T-helper 1 cell treated with Interleukin-12 subunit alpha and Interleukin-12 subunit beta and Interleukin-4 antibody, amounts not matched to agents 30 ng/mL and 1 ng/mL, for 36 hours (primary cell): ENCODE data around the gene ECSIT. TPM values are rescaled to one million over a fixed set of nuclear protein-coding genes. Genes with fewer than 3 reads are reported as not detected.

ENCODE experiments used
- intact Hi-C: fragments of 100-400 bp; cut with micrococcal nuclease; formaldehyde crosslinking; loops from one replicate; pipeline ENCODE4 v1.15.1; 2024
- total RNA-seq: library from RNA; stranded (reverse); gene quantifications from 2 replicates; pipeline ENCODE4 v1.2.3, GENCODE V29; 2022

ECSIT gene
- total RNA-seq, 1 donor from 2014 or later, result 29.6 TPM

DNA sequence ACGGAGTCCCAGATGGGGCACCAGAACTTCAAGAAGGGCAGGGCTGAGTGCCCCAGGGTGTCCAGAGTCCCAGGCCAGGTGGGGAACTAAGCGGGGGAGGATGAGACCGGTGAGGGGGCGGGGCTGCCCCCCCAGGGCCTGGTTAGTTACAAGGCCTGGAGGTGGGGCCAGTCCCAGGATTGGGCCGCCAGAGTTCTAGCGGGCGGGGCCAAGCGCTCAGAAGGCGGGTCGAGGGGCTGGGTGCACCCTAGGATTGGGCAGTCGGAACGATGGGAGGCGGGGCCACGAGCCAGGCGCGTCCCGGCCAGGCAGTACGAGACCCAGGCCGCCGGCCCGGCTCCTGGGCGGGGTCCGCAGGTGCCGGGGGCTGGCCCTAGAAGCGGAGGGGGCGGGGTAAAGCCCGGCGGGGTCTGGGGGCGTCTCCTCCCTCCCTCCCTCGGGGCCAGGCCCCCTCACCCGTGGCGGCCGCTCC is 23.9 kb downstream of the ECSIT start:
- intact Hi-C loops, result loop anchor here (1.0 to 10.0 kb wide), 14 partner anchors 9 to 1400 kb away; partner anchors contain the start of genes ANGPTL6, CCDC159, CDC37 and ECSIT

DNA sequence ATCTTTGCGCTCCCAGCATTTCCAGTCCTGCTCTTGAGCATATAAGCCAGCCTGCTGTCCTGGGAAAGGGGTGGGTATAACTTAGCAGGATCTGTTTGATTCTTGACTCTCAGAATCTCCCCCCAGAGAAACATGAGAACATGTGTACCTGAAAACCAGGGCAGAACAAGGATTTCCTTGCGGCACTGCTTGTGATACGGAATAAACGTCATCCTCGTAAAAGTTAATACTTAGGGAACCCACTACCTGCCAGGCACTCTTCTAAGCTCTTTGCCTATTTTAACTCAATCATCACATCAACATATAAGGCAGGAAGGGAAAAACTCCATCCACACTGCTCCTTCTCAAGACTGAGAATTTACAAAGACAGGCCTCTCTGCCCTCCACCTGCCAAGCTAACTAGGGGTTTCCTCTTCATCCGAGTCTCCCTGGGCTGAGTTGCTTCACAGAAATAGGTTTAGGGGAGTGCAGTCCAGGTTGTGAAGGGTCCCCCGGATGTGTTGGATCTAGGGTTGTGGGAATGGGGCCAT is 24.4 kb downstream of the ECSIT start:
- intact Hi-C loops, result loop anchor here (1.0 to 10.0 kb wide), 14 partner anchors 8 to 1400 kb away; partner anchors contain the start of genes ANGPTL6, CCDC159, CDC37 and ECSIT

DNA sequence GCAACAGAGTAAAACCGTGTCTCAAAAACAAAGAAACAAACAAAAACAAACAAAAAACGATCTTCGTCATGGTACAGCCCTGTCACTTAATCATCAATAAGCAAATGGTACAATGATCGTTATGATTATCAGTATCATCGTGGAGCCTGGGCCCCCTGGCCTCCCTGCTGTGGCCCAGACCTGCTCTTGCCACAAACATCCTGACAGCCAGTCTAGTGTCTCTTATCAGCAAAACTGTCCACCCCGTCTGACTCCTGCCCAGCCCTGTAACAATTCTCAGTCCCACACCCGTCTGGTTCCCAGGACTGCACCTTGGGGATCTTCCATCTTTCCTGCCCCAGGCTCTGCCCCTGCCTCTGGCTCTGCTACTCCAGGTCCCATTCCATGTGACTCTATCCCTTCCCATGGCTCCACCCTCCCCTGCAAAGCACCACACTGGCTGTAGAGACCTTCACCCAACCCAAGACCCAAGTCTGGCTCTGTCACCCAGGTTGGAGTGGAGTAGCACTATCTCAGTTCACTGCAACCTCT is 29.0 kb downstream of the ECSIT start:
- intact Hi-C loops, result loop anchor here (10.0 kb wide), 1 partner anchor 1395 kb away; the partner anchor contains the start of genes ANGPTL6 and PPAN

DNA sequence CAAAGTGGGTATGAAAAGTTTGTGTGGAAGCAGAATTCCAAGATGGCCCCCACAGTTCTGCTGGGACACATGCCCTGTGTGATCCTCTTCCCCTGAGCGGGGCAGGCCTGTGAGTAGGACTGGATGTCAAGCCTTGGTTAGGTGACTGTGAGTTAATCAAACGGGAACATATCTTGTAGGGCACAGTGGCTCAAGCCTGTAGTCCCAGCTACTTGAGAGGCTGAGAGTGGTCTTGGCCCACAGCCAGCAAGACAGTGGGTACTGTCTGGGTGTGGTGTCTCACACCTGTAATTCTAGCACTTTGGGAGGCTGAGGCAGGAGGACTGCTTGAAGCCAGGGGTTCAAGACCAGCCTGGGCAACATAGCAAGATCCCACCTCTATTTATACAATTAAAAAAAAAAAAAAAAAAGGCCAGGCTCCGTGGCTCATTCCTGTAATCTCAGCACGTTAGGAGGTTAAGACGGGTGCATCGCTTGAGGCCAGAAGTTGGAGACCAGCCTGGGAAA is 29.7 kb downstream of the ECSIT start:
- intact Hi-C loops, result no loop called here

DNA sequence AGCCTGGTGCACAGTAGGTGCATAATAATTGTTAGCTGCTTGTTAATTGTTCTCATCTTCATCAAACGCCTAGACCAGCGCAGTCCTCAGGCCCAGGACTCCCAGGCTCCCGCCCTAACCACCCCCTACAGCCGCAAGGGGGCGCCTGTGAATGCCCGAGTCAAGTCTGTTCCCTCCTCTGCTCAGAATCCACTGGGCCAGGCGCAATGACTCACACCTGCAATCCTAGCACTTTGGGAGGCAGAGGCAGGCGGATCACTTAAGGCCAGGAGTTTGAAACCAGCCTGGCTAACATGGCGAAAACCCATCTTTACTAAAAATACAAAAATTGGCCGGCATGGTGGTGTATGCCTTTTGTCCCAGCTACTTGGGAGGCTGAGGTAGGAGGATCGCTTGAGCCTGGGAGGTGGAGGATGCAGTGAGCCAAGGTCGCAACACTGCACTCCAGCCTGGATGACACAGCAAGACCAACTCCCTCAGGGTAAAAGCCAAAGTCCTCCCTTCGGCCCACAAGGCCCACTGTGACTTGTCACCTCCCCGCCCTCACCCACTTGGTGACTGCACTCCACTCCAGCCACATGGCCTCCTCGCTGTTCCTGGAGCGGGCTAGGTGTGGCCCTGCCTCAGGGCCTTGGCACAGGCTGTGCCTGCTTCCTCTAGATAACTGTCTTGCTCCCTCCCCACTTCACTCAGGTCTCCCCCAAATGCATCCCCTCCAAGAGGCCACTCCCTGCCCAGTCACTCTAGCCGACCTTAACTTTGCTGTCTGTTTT is 32.4 kb downstream of the ECSIT start:
- intact Hi-C loops, result loop anchor here (1.0 kb wide), 2 partner anchors 9 to 91 kb away; partner anchors contain the start of gene ZNF653

DNA sequence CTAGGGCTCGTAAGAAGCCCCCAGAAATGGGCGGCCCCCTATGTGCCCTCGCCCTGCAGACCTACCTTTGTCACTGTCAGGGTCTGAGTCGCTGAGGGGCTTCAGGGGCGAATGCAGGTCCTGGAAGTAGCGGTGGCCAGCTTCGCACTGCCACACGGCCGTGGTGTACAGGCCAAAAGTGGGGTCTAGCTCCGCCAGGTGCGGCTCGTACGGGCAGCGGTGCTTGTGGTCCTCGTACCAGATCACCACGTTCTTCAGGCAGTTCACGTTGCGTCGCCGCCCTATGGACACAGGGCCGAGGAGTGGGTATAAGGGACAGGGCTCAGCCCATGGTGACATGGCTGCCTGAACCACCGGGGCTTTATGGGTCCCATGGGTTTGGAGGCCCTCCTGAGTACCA is 33.0 kb downstream of the ECSIT start:
- intact Hi-C loops, result loop anchor here (1.0 kb wide), 2 partner anchors 9 to 91 kb away; partner anchors contain the start of gene ZNF653

DNA sequence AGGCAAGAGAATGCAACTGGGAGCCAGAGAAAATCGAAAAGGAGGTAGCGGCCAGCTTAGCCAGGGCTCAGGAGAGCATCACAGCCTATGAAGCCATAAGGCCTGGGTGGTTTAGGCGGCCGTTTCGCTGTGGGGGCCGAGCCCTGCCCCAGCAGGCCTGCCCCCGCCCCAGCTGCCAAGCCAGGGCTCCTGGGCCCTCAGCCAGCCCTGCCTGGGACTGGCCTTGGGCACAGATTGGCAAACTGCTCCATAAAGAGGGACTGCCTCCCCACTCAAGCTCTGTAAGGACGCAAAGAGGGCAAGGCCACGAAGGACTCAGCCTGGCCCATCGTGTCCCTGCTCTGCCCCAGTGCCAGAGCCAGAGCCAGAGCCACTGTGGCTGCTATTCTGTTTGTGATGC is 33.5 kb downstream of the ECSIT start:
- intact Hi-C loops, result no loop called here

DNA sequence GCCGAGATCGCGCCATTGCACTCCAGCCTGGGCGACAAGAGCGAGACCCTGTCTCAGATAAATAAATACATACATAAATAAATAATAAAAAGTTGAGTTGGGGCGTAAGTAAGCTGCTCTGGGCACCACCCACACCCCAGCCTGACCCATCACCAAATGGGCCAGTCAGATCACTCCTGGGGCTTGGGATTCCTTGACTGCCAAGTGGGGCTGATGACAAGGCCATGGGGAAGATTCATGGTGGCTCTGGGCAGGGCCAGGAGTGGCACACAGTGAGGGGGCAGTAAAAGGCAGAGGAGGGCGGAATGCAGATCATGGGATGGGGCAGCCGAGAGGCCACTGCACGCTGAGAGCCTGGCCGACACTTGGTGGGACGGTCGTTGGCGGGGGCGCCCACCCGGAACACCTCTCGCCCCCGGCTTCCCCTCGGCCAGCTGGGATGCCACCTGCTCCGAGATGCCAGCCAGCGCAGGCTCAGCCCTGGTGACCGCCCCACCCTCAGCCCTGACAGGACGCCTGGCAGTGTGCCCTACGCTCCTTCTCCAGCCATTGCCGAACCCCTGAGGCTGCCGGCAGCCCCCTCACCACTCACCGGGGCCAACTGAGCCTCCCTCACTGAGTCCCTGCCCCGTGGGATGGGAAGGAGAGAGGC is 34.2 kb downstream of the ECSIT start:
- intact Hi-C loops, result no loop called here

DNA sequence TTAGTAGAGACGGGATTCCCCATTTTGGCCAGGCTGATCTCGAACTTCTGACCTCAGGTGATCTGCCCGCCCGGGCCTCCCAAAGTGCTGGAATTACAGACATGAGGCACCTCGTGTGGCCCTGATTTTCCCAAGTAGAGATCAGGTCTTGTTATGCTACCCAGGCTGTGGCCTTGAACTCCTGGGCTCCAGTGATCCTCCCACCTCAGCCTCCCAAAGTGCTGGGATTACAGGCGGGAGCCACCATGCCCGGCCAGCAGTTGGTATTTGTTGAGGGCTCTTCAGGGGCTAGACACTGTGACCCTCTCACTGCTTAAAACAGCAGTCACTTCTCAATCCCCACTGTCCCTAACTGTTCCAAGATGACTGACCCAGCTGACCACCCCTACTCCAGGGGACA is 39.6 kb downstream of the ECSIT start:
- intact Hi-C loops, result no loop called here

DNA sequence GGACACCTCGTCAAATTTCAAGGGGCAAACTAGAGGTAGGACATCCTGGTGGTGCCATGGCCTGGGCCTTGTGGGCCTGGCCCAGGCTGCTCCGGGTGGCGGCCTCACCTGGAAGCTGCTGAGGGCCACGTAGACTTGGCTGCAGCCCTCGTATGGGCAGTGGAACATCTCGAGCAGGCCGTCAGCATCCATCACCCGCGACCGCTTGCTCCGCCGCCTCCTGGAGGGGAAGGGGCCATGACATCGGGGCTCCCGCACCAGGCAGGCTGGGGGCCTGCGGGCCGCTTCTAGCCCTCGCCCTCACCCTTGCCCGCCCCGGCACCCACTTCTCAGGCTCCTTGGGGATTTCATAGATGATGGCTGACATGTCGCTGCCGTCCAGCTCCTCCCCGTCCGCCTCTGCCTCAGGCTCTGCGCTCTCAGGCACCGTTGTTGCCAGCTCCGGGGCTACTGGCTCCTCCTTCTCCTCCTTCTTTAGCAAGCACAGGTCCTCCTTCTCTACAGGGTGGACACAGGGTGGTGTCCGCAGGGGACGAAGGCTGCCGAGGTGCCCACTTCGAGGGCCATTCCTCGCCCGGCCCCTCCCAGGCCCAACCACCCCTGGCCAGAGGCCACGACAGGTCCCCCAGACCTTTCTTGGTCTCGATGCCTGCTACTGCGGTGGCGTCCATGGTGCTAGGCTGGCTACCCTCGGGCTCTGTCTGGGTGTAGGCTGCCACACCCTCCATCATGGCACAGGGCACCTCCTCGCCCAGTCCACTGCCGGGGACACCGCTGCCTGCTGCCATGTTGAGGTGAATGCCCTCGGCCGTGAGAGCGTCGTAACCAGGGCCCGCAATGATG is 42.1 kb downstream of the ECSIT start:
- intact Hi-C loops, result no loop called here

DNA sequence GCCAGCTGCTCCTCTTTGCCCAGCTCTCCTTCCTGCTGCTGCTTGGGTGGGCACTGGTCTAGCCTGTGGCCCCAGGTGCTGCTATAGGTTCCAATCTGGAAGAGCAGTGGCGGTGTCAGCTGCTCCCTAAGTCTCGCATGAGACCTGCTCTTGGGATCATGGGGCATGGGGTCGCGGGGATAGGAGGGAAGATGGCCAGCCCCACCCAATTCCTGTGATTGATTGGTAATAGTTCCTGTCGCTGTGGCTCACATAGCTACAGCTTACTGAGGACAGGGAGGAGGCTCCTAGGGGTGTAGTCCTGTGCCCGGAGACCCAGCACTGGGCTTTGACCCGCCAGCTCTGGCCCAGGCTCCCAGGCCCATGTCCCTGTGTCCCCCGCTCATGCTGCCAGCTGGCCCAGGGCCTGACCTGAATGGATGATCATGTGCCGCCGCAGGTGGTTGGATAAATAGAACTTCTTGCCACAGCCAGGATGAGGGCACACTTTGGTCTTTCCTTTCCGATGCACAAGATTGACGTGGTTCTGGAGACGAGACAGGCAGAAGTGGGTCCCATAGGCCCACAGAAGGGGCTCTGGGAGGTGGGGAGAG is 43.6 kb downstream of the ECSIT start:
- intact Hi-C loops, result no loop called here

DNA sequence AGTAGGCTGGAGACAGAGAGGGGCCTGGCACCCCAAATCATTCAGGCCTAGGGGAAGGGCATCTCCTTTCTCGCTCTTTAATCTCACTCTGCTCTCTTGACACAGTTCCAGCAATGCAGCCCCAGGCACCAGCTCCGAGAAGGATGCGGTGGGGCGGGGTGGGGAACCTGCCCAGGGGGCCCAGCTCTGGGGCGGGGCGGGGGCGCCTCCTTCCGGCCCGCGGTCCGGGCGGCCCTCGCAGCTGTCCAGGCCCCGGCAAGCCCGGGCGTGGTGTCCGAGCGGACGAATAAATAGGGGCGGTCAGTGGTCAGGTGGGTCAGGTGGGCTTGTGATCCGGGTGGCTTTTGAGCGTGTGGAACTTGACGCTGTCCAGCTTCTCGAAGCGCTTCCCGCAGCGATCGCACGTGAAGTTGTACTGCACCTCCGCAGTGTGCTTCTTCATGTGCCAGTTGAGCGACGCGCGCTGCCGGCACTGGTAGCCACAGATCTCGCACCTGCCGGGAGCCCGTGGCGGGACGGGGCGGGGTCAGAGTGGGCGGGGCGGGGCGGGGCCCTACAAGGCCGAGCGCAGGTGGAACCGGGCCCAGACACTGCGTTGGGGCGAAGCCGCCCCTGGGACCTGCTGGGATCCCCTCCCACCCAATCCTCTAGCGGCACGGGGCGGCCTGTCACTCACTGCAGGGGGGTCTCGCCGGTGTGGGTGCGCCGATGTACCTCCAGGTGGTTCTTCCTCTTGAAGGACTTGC is 45.4 kb downstream of the ECSIT start:
- intact Hi-C loops, result loop anchor here (2.0 kb wide), 2 partner anchors 357 to 395 kb away; partner anchors contain the start of gene LDLR

DNA sequence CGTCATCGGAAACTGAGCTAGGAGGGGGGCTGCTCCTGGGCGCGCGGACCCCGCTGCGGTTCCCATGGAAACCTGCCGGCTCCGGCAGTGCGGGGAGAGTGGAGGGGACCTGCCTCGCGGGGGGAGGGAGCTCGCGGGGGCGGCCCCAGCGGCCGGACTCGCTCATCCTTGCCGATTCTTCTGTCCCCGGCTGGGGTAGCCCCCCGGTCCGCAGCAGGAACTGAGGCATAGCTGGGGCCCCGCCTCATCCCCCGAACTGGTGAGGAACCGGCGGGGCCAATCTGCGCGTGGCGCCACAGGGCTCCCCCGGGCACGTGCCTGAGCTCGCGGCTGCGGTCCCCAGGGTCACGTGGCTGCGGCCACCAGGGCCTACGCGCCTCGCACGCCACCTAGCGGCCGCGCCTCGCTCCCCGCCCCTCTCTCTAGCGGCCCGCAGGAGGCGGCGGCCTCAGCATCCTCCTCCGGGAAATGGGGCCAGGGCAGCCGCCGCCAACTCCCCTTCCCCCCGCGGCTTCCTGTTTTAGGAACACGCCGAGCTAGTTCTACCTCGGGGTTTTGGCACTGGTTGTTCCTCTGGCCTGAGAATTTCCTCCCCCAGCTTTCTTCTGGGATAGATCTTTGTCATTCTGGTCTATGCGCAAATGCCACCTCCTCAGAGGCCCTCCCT is 46.4 kb downstream of the ECSIT start:
- intact Hi-C loops, result loop anchor here (1.0 to 2.0 kb wide), 12 partner anchors 23 to 394 kb away; partner anchors contain the start of genes CCDC159, ELOF1, LDLR and ODAD3

DNA sequence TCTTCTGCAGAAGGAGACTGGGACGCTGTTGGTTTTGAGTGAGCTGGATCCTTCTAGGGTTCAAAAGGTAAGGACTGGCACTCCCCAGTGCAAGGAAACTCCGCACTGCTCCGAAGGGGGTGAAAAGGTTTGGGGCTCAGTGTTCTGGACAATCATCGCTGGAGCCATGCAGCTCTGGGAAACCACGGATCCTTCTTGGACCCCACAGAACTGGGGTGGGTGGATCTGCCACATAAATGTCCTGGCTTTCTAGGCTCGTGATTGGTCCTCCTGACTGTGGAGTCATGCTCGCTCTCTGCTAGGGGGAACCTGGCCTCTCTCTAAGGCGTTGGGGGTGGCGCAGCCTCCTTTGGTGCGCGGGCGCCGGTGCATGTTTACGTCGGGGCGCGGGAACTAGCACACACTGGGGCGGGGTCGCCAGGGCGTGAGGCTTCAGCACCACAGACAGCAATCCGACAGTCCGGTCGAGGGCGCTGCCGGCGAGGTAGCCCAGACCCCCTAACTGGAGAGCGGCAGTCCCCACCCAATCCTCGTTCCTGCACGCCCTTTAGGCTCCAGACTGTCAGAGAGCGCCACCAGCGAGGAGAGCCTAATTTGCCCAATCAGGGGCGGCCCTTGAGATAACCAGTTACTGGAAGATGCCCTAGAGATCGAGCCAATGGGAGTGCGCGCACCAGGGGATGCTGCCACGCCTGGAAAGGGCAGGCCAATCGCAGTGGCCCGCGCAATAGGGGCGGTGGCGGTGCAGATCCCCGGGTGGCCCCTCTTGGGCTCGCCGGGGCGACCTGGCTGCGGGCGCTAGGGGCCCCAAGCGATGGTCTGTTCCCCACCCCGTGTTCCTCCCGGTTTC is 47.2 kb downstream of the ECSIT start:
- intact Hi-C loops, result loop anchor here (1.0 to 2.0 kb wide), 12 partner anchors 24 to 393 kb away; partner anchors contain the start of genes CCDC159, ELOF1, LDLR and ODAD3

DNA sequence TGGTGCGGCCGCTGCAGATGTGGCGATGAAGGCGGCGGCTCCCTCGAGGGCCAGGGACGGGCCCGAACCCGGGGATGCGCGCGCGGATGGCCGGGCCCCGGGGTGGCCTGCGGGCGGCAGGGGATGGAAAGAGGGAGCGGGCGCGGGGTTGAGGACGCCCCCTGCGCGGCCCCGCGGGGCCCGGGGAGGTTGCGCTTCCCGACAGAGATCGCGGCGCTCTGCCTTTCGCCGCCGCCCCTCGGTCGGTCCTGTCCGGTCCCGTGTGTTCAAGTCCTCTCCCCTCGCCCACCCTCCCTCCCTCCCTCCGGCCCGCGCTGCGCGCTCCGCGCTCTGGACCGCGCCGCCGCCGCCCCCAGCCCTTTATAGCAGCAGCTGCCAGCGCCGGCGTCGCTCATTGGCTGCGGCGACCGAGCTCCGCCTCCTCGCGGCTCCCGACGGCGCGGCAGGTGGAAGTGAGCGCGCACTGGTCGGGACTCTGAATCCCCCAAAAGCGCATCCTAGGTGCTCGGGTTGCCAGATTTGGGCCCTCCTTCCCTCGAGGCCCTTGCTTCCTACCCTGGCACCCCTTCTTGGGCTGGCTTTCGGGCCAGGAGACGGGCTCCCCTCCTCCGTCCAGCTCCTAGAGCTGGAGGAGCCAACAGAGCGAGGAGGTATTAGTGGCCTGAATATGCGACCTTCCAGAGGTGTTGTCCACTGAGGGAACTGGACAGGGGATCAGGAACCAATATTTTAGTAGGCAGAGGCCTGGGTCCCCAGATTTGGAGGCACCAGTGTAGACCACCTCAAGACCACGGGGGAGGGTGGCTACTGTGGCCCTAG is 48.0 kb downstream of the ECSIT start, which contains the start of gene ELAVL3:
Gene ELAVL3 (minus strand): TSS at position 332 of the 819 bp plus-strand sequence. CDS start 438 bp downstream, outside the sequence.
- intact Hi-C loops, result no loop called here

DNA sequence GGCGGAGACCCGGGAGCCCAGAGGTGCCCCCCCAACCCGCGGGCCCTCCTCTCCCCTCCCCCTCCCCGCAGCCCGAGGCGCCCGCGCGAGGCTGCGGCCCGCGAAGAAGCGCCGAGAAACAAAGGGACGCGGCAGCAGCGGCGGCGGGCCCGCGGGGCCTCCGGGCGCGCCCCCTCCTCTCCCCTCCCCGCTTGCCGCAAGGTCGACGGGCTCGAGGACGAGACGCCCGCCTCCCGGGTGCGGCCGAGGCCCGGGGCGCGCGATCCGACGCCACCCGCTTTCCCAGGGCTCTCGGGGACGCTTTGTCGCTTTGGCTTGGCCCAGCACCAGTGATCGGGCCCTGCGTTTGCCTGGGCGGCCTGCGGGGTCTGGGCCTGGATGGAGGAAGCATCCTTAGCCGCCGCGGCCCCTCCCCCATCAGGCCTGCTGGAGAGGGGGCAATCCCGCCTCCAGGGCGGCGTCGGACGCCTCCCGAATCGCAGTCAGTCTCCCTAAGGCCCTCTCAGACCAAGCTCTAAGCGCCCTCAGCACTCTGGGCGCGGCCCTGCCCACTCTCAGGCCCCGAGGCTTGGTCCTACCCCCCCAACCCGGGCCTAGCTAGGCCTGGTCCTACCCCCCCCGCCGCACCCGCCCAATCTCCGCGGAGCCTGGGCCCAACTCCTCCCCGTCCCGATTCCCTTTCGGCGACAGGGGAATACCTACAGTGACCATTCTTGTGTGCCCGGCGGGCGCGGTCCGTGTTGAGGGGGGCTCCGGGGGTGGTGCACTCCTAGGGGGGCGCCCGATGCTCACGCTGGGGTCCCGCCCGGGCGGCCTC is 48.8 kb downstream of the ECSIT start:
- intact Hi-C loops, result no loop called here
